ENCODE results near the gene ZNF618.

Gene ZNF618

DNA sequence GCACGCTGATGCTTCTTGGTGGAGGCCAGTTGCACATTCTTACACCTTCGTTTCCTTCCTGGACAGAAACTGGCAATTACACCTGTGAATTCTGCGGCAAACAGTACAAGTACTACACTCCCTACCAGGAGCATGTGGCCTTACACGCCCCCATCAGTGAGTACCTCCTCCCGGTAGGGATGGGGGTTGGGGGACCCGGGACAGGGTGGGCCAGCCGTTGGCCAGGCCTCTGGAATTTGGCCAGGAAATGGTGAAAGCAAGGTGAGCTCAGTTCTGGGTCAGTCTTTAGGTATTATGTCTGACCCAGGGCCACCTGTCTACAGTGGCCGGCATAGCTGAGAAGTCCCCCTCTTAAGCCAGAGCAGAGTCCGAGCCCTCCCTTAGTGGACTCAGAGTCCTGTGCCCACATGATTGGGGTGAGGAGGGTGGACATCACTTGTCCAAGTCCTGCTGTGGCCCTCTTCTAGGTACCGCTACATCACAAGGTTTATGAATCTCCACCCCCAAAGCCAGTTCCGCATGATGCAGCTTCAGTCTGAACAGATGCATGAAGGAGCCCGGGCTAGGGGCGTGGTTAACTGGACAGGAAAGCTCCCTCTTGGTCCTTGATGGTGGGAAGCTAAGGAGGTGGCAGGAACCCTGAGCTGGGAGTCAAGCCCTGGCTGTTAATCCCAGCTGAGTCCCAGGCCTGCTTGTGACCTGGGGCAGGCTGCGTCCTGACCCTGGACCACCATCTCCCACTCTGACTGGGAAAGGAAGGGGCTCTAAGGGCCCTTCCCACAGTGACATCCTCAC lies 140.7 kb downstream of the ZNF618 start:
- Mint-ChIP-seq H3K9me3 (no peaks in the 10 kb centered on the region), H3K4me3 (no peak overlapping the region), H3K27ac (no peak overlapping the region), H3K36me3 (ENCODE audit: low read depth) (no peaks in the 10 kb centered on the region), H3K4me1 (ENCODE audit: low read depth) (no peaks in the 10 kb centered on the region), H3K27me3 (ENCODE audit: low read depth) (peaks cover 4% of the 10 kb centered on the region)

- H3K4me3 Mint-ChIP-seq = no peak overlapping the region
- no peak overlapping the region for H3K27ac Mint-ChIP-seq
- no peaks in the 10 kb centered on the region for H3K27me3 Mint-ChIP-seq (ENCODE audit: low read depth)
- no peaks in the 10 kb centered on the region for H3K36me3 Mint-ChIP-seq (ENCODE audit: low read depth)
- no peaks in the 10 kb centered on the region for H3K4me1 Mint-ChIP-seq (ENCODE audit: low read depth)
- peaks cover under 1% of the 10 kb centered on the region for H3K9me3 Mint-ChIP-seq
Observed at GRCh38 chr9:114017741-114018715, 141.9 kb downstream of the ZNF618 start.

GRCh38 chr9:114021578-114021977 lies 145.5 kb downstream of the ZNF618 start:
- Mint-ChIP-seq H3K4me1 (ENCODE audit: low read depth) (no peaks in the 10 kb centered on the region), H3K9me3 (peaks cover 21% of the 10 kb centered on the region), H3K27ac (no peak overlapping the region), H3K27me3 (ENCODE audit: low read depth) (no peaks in the 10 kb centered on the region), H3K4me3 (no peak overlapping the region), H3K36me3 (ENCODE audit: low read depth) (no peaks in the 10 kb centered on the region)

GRCh38 chr9:114023961-114024360 lies 147.9 kb downstream of the ZNF618 start:
- Mint-ChIP-seq H3K9me3 (peaks cover 21% of the 10 kb centered on the region), H3K4me3 (no peak overlapping the region), H3K27ac (no peak overlapping the region), H3K36me3 (ENCODE audit: low read depth) (no peaks in the 10 kb centered on the region), H3K4me1 (ENCODE audit: low read depth) (no peaks in the 10 kb centered on the region), H3K27me3 (ENCODE audit: low read depth) (no peaks in the 10 kb centered on the region)

DNA sequence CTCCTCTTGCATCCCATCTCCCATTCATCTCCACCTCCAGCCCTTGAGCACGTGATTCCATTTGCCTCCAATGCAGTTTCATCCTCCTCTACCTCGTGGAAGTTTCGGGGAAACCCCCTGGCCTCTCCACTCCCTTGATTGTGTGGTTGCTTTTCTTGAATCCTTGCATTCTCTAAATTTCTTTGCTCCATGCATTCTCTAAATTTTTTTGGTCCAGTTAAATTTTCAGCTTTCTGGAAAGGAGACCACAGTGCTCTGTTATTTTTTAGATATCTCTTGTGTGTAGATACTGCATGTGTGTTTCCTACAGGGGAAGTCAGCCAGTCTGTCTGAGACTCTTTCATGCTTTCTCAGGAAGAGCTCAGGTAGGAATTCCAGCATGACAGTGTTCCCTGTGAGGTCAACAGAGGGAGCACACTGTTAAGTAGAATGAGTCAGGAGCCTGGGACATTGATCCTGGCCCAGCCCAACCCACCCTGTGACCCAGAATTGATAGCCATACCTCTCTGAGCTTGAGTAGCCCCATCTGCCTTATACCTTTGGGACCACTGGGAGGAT lies 149.2 kb downstream of the ZNF618 start:
- H3K27ac Mint-ChIP-seq = no peak overlapping the region

DNA sequence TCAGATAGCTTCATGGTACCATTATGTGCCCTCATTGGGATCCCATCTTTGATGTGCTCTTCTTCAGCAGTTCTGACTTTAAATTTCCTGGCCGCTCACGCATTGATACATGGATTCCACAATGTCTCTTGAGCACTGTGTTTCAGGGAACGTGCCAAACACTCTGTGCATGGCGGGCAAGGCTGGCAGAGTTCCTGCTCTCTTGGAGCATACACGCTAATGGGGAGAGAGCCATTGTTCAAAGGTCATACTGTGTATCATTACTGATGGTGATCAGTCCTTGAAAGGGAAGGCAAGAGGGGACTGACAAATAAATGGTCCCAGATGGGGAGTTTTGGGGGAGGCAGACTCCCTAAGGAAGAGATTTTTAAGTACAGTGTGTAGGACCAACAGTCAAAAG lies 149.7 kb downstream of the ZNF618 start:
- no peaks in the 10 kb centered on the region for H3K27me3 Mint-ChIP-seq (ENCODE audit: low read depth)
- H3K4me1 Mint-ChIP-seq (ENCODE audit: low read depth) = no peaks in the 10 kb centered on the region
- H3K36me3 Mint-ChIP-seq (ENCODE audit: low read depth) = no peaks in the 10 kb centered on the region
- no peak overlapping the region for H3K4me3 Mint-ChIP-seq
- peaks cover 21% of the 10 kb centered on the region for H3K9me3 Mint-ChIP-seq
- H3K27ac Mint-ChIP-seq = no peak overlapping the region

More for the DNA sequence above, 149.2 kb downstream of the ZNF618 start:
- no peaks in the 10 kb centered on the region for H3K36me3 Mint-ChIP-seq (ENCODE audit: low read depth)
- H3K9me3 Mint-ChIP-seq = peaks cover 21% of the 10 kb centered on the region
- H3K4me1 Mint-ChIP-seq (ENCODE audit: low read depth) = no peaks in the 10 kb centered on the region
- no peak overlapping the region for H3K4me3 Mint-ChIP-seq
- no peaks in the 10 kb centered on the region for H3K27me3 Mint-ChIP-seq (ENCODE audit: low read depth)

DNA sequence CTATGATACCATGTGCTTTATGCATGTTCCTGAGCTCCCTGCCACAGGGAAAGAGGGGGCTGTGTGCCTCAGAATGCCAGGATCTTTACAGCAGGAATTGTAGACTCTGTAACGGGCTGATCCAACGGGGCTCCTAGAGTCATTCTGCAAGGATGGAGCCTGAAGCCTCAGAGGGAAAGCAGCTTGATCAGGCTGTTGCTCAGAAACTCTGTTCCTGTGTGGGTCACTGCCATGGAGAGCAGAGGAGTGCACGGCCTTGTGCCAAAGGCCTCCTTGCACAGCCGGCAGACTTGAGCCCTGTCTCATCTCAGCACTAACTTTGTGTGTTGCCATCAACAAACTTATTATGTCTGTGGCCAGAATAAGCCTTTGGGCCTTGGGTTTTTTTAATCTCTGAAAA lies 150.2 kb downstream of the ZNF618 start:
- no peak overlapping the region for H3K27ac Mint-ChIP-seq
- H3K4me1 Mint-ChIP-seq (ENCODE audit: low read depth) = no peaks in the 10 kb centered on the region
- H3K4me3 Mint-ChIP-seq = no peak overlapping the region
- H3K9me3 Mint-ChIP-seq = peaks cover 21% of the 10 kb centered on the region
- no peaks in the 10 kb centered on the region for H3K36me3 Mint-ChIP-seq (ENCODE audit: low read depth)
- no peaks in the 10 kb centered on the region for H3K27me3 Mint-ChIP-seq (ENCODE audit: low read depth)

DNA sequence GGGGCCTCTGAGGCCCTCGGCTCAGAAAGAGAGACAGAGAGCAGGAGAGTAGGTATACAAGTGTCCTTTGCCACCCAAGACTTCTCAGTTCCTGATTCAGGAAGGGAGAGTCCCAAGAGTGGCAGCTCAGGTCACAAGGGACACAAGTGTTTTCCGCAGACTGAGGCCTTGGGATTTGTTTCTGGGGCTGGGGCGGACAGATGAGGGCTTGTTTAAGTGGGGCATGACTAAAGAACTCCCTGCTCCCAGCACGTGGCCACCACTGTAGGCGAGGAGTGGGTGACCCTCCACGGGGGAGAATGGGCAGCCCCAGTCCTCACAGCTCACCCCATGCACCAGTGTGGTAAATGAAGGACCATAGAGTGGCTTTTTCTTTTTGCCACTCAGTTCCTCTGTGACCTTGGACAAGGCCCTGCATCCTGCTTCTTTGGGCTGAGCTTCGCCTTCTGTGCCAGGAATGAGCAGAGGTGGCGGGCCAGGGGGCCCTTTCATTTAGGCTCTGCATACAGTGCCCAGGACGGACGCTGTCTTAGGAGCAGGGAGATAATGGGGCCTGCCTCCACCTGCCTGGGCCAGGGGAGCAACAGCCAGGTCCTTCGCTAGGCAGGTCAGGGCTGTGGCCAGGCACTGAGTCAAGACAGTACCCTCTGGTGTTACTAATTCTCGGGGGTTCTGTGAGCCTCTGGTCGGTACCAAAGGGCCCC lies 151.2 kb downstream of the ZNF618 start:
- H3K36me3 Mint-ChIP-seq (ENCODE audit: low read depth) = no peaks in the 10 kb centered on the region
- H3K4me3 Mint-ChIP-seq = no peak overlapping the region
- no peak overlapping the region for H3K27ac Mint-ChIP-seq
- H3K9me3 Mint-ChIP-seq = peaks cover 21% of the 10 kb centered on the region
- H3K27me3 Mint-ChIP-seq (ENCODE audit: low read depth) = no peaks in the 10 kb centered on the region
- H3K4me1 Mint-ChIP-seq (ENCODE audit: low read depth) = no peaks in the 10 kb centered on the region

GRCh38 chr9:114027863-114028465 lies 151.9 kb downstream of the ZNF618 start:
- no peak overlapping the region for H3K27ac Mint-ChIP-seq
- H3K9me3 Mint-ChIP-seq = peaks cover 21% of the 10 kb centered on the region

DNA sequence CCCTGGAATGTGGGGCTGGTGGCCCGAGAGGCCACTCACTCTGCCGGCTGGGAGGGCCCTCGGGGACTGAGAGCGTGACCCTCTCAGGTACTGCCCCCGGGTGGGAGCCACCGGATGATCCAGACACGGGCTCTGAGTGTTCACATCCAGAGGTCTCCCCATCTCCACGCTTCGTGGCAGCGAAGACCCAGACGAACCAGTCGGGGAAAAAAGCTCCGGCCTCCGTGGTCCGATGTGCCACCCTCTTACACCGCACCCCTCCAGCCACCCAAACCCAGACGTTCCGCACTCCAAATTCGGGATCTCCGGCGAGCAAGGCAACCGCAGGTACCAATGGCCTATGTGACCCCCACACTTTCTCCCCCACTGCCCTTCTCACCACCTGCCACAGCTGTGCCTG lies 152.5 kb downstream of the ZNF618 start:
- Mint-ChIP-seq H3K36me3 (ENCODE audit: low read depth) (no peaks in the 10 kb centered on the region), H3K9me3 (peaks cover 15% of the 10 kb centered on the region), H3K4me1 (ENCODE audit: low read depth) (no peaks in the 10 kb centered on the region), H3K4me3 (no peak overlapping the region), H3K27ac (no peak overlapping the region), H3K27me3 (ENCODE audit: low read depth) (no peaks in the 10 kb centered on the region)

More at GRCh38 chr9:114027863-114028465, 151.9 kb downstream of the ZNF618 start:
- Mint-ChIP-seq H3K27me3 (ENCODE audit: low read depth) (no peaks in the 10 kb centered on the region), H3K4me1 (ENCODE audit: low read depth) (no peaks in the 10 kb centered on the region), H3K4me3 (no peak overlapping the region), H3K36me3 (ENCODE audit: low read depth) (no peaks in the 10 kb centered on the region)

GRCh38 chr9:114029311-114030170 lies 153.4 kb downstream of the ZNF618 start:
- Mint-ChIP-seq H3K27ac (no peak overlapping the region), H3K4me1 (ENCODE audit: low read depth) (no peaks in the 10 kb centered on the region)

GRCh38 chr9:114030364-114030763 lies 154.3 kb downstream of the ZNF618 start:
- Mint-ChIP-seq H3K9me3 (peaks cover under 1% of the 10 kb centered on the region), H3K4me3 (no peak overlapping the region), H3K27me3 (ENCODE audit: low read depth) (no peaks in the 10 kb centered on the region), H3K27ac (no peak overlapping the region), H3K36me3 (ENCODE audit: low read depth) (no peaks in the 10 kb centered on the region), H3K4me1 (ENCODE audit: low read depth) (no peaks in the 10 kb centered on the region)

More at GRCh38 chr9:114029311-114030170, 153.4 kb downstream of the ZNF618 start:
- Mint-ChIP-seq H3K27me3 (ENCODE audit: low read depth) (no peaks in the 10 kb centered on the region), H3K9me3 (peaks cover 7% of the 10 kb centered on the region), H3K4me3 (no peak overlapping the region), H3K36me3 (ENCODE audit: low read depth) (no peaks in the 10 kb centered on the region)

GRCh38 chr9:114031037-114031630 lies 155.0 kb downstream of the ZNF618 start:
- Mint-ChIP-seq H3K4me1 (ENCODE audit: low read depth) (no peaks in the 10 kb centered on the region), H3K27ac (no peak overlapping the region), H3K36me3 (ENCODE audit: low read depth) (no peaks in the 10 kb centered on the region)

More at GRCh38 chr9:114031037-114031630, 155.0 kb downstream of the ZNF618 start:
- H3K27me3 Mint-ChIP-seq (ENCODE audit: low read depth) = no peaks in the 10 kb centered on the region
- H3K4me3 Mint-ChIP-seq = no peak overlapping the region
- no peaks in the 10 kb centered on the region for H3K9me3 Mint-ChIP-seq

Measured in T-helper 1 cell treated with Interleukin-12 subunit alpha and Interleukin-12 subunit beta and Interleukin-4 antibody, amounts not matched to agents 30 μg/mL and 1 μg/mL, for 36 hours (primary cell).